HepG2 (cell line): Measurements from ENCODE around the gene CBLL2. TPM values are rescaled to one million over a fixed set of nuclear protein-coding genes. Genes with fewer than 3 reads are reported as not detected.

Experiments used
- ATAC-seq: fragments of 200-7000 bp; cut with Tn5 transposase; 3 replicates; pipeline ENCODE4 v1.9.1; 2020; ENCODE audit warnings: mild to moderate bottlenecking, moderate library complexity
- BruUV-seq: library from RNA; stranded (reverse); fragments of 400-500 nt; replicated peaks from 2 replicates; lab custom pipeline; 2021; lab: Mats Ljungman, UMichigan
- CTCF ChIA-PET: fragments of 300-600 bp; formaldehyde crosslinking; extraction: SDS; loops from one replicate; lab custom pipeline; 2021; ENCODE audit warnings: low total read pairs, inconsistent platforms, low intra/inter-chr PET ratio; lab: Yijun Ruan, JAX
- POLR2A ChIA-PET: fragments of 350-600 bp; sonication (Branson Sonifier 250); formaldehyde crosslinking; loops from one replicate; lab custom pipeline; 2020; ENCODE audit warnings: antibody characterized with exemption, inconsistent platforms; lab: Yijun Ruan, JAX
- DNase-seq: peaks from one replicate; pipeline ENCODE4 v3.0.0-alpha.2; 2015; ENCODE audit warnings: low spot score
- FAIRE-seq: peaks from 3 replicates; lab custom pipeline; 2011; peaks lifted over from hg19 to GRCh38; lab: Jason Lieb, UNC
- H2AFZ ChIP-seq: one replicate; pipeline ENCODE4 v1.6.1; 2011; ENCODE audit warnings: low read length, inconsistent platforms
- H3K27ac ChIP-seq: fragments of 300-600 bp; 3 replicates; pipeline ENCODE4 v1.8.0; 2011; ENCODE audit warnings: mixed run types, mild to moderate bottlenecking, mixed read lengths, low read length, inconsistent platforms; ENCODE audit not compliant: insufficient read depth; ENCODE audit errors: extremely low read length
- H3K27me3 ChIP-seq, 2 experiments: fragments of 200-600 bp in 1 of 2; 2 replicates in 1 of 2; 3 replicates in 1 of 2; pipeline versions ENCODE4 v1.6.0 to v1.8.0; 2011; ENCODE audit warnings: low read length in 2 of 2, mild to moderate bottlenecking in 2 of 2, moderate library complexity in 2 of 2, inconsistent platforms in 1 of 2; ENCODE audit not compliant: insufficient read depth in 2 of 2, control insufficient read depth in 1 of 2
- H3K36me3 ChIP-seq, 2 experiments: fragments of 200-600 bp in 1 of 2; replicated peaks in 1 of 2; 2 replicates in 1 of 2; 3 replicates in 1 of 2; pipeline versions ENCODE4 v1.5.1 to v1.8.0; 2011; ENCODE audit warnings: low read length in 2 of 2, inconsistent platforms in 1 of 2; ENCODE audit not compliant: insufficient read depth in 2 of 2, control insufficient read depth in 1 of 2
- H3K4me1 ChIP-seq: 2 replicates; pipeline ENCODE4 v1.5.1; 2012; ENCODE audit warnings: low read length, inconsistent platforms; ENCODE audit not compliant: insufficient read depth
- H3K4me2 ChIP-seq: 2 replicates; pipeline ENCODE4 v1.6.0; 2011; ENCODE audit warnings: low read depth, low read length, inconsistent platforms
- H3K4me3 ChIP-seq, 3 experiments: fragments of 200-600 bp in 1 of 3; sonication (generic), shearing (Covaris generic) in 1 of 3; replicated peaks in 1 of 3; 2 replicates each; pipeline ENCODE4 v1.5.1; 2011 to 2016; ENCODE audit warnings: low read length in 3 of 3, inconsistent platforms in 2 of 3, low read depth in 2 of 3, mild to moderate bottlenecking in 2 of 3, control low read depth in 1 of 3, mixed read lengths in 1 of 3; ENCODE audit not compliant: insufficient read depth in 1 of 3
- H3K79me2 ChIP-seq: one replicate; pipeline ENCODE4 v1.6.1; 2011; ENCODE audit warnings: low read length, inconsistent platforms; ENCODE audit not compliant: insufficient read depth
- H3K9ac ChIP-seq: 2 replicates; pipeline ENCODE4 v1.6.0; 2011; ENCODE audit warnings: mild to moderate bottlenecking, low read depth, low read length, inconsistent platforms; ENCODE audit not compliant: insufficient read depth
- H3K9me3 ChIP-seq: 2 replicates; pipeline ENCODE4 v1.5.1; 2012; ENCODE audit warnings: mild to moderate bottlenecking, low read length
- H4K20me1 ChIP-seq: 2 replicates; pipeline ENCODE4 v1.6.0; 2011; ENCODE audit warnings: inconsistent platforms, mild to moderate bottlenecking, low read length, moderate library complexity; ENCODE audit not compliant: insufficient read depth
- CHCHD3 ChIP-seq: sonication (generic); formaldehyde crosslinking; IDR thresholded peaks from 2 replicates; pipeline ENCODE4 v1.8.0; 2022; ENCODE audit warnings: mild to moderate bottlenecking, missing genetic modification reagents, moderate library complexity
- ISL2 ChIP-seq: sonication (generic); formaldehyde crosslinking; IDR thresholded peaks from 2 replicates; pipeline ENCODE4 v1.5.0; 2020; ENCODE audit warnings: missing genetic modification reagents
- KAT2B ChIP-seq: fragments of 150-350 bp; IDR thresholded peaks from 2 replicates; pipeline ENCODE4 v1.6.1; 2014; ENCODE audit warnings: low read depth, low read length, borderline replicate concordance
- NFIC ChIP-seq: IDR thresholded peaks from 2 replicates; pipeline ENCODE4 v1.6.1; 2012; ENCODE audit warnings: mild to moderate bottlenecking, low read length, inconsistent platforms
- WGBS: methylation state at CpG from one replicate; pipeline ENCODE4 v1.1.6; 2017; ENCODE audit warnings: low lambda C conversion rate; 5-methylcytosine and 5-hydroxymethylcytosine counted together
- in situ Hi-C: cut with HindIII; loops from 2 replicates; pipeline ENCODE4 v1.10.0; 2017; ENCODE audit warnings: low pct_unique_long_range_greater_than_20kb; ENCODE audit not compliant: extremely low pct_ligation_motif_present
- intact Hi-C: fragments of 100-400 bp; cut with micrococcal nuclease; formaldehyde crosslinking; loops from one replicate; pipeline ENCODE4 v1.10.0; 2022; ENCODE audit not compliant: unreplicated experiment
- polyA plus RNA-seq, 8 experiments: library from polyadenylated mRNA; depleted of rRNA in 3 of 8; stranded (reverse) in 7 of 8; unstranded in 1 of 8; fragments of >200 nt; fragmentation: Illumina TruSeq in 4 of 8; extraction: Trizol in 4 of 8; gene quantifications; 2 replicates each; pipeline versions ENCODE4 v1.2.1 to v1.2.3, GENCODE V29; 2011 to 2016; ENCODE audit warnings: low read depth in 4 of 8, missing spikeins in 1 of 8, mixed read lengths in 1 of 8; ENCODE audit not compliant: insufficient read depth in 1 of 8
- total RNA-seq, 5 experiments: library from RNA; depleted of rRNA; stranded (reverse); fragments of >200 nt; fragmentation: Illumina TruSeq; extraction: Trizol; gene quantifications; 2 replicates each; pipeline ENCODE4 v1.2.3, GENCODE V29; 2016; ENCODE audit warnings: low read depth in 1 of 5
- TF ChIP-seq, protein P1 (sequence below): sonication (generic); formaldehyde crosslinking; IDR thresholded peaks from 2 replicates; pipeline ENCODE4 v1.9.0; 2022; ENCODE audit warnings: low read depth, missing genetic modification reagents
- TF ChIP-seq, protein P2 (sequence below): sonication (generic); formaldehyde crosslinking; conservative IDR thresholded peaks from 2 replicates; pipeline ENCODE4 v1.4.0; 2020; ENCODE audit warnings: missing genetic modification reagents

The CBLL2 gene
- total and polyA plus RNA-seq, 2 of the 13 experiments (the other 11 are each of a cell fraction or from before 2014, with no cell fraction given), result not detected

DNA sequence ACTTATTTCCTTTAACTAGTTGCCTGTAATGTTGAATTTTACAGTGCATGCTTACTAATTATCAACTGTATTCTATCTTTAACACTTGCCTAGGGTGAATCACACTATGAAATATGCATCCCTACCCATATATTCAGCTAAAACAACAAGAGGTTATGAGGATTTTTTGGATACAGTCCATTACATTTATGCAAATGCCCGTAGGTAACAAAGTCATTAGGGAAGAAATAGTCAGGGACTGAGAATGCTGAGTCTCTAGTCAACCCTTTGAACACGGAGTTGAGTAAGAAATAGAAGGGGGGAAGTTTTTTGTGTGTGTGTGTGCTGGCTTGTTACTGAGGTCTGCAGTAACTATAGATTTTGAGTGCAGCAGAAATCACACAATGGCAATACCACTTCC is 26.1 kb upstream of the CBLL2 start:
- no peak overlapping the region for H3K27ac ChIP-seq
- TF ChIP-seq ISL2 (CRISPR knock-in tag), result no peak
- no peak for TF ChIP-seq KAT2B
- TF ChIP-seq CHCHD3 (CRISPR knock-in tag), result no peak
- TF ChIP-seq, protein P1, sequence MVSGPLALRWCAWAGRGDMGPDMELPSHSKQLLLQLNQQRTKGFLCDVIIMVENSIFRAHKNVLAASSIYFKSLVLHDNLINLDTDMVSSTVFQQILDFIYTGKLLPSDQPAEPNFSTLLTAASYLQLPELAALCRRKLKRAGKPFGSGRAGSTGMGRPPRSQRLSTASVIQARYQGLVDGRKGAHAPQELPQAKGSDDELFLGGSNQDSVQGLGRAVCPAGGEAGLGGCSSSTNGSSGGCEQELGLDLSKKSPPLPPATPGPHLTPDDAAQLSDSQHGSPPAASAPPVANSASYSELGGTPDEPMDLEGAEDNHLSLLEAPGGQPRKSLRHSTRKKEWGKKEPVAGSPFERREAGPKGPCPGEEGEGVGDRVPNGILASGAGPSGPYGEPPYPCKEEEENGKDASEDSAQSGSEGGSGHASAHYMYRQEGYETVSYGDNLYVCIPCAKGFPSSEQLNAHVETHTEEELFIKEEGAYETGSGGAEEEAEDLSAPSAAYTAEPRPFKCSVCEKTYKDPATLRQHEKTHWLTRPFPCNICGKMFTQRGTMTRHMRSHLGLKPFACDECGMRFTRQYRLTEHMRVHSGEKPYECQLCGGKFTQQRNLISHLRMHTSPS, result no peak
- no peak for TF ChIP-seq NFIC
- TF ChIP-seq, protein P2, sequence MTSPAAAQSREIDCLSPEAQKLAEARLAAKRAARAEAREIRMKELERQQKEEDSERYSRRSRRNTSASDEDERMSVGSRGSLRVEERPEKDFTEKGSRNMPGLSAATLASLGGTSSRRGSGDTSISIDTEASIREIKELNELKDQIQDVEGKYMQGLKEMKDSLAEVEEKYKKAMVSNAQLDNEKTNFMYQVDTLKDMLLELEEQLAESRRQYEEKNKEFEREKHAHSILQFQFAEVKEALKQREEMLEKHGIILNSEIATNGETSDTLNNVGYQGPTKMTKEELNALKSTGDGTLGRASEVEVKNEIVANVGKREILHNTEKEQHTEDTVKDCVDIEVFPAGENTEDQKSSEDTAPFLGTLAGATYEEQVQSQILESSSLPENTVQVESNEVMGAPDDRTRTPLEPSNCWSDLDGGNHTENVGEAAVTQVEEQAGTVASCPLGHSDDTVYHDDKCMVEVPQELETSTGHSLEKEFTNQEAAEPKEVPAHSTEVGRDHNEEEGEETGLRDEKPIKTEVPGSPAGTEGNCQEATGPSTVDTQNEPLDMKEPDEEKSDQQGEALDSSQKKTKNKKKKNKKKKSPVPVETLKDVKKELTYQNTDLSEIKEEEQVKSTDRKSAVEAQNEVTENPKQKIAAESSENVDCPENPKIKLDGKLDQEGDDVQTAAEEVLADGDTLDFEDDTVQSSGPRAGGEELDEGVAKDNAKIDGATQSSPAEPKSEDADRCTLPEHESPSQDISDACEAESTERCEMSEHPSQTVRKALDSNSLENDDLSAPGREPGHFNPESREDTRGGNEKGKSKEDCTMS (CRISPR knock-in tag), result no peak
- no peak overlapping the region for H3K4me2 ChIP-seq
- ATAC-seq (no peak), DNase-seq (no peak), FAIRE-seq (no peak)
- WGBS, result 36% methylated on average over 2 of the region's 2 CpGs
- H3K4me3 ChIP-seq, result no peak overlapping the region
- BruUV-seq, result no TSS peak
- H3K4me1 ChIP-seq, result no peaks in the 10 kb centered on the region
- ChIA-PET POLR2A (no interaction called here), CTCF (no interaction called here)
- intact Hi-C loops (no loop called here), in situ Hi-C loops (no loop called here)
- no peaks in the 10 kb centered on the region for H4K20me1 ChIP-seq
- H2AFZ ChIP-seq, result no peak overlapping the region
- no peaks in the 10 kb centered on the region for H3K9me3 ChIP-seq
- H3K36me3 ChIP-seq, result no peaks in the 10 kb centered on the region
- H3K27me3 ChIP-seq, result no peaks in the 10 kb centered on the region
- no peak overlapping the region for H3K9ac ChIP-seq
- H3K79me2 ChIP-seq, result no peaks in the 10 kb centered on the region
